A549 (cell line): ENCODE results near the gene TBX1. TPM values are rescaled to one million over a fixed set of nuclear protein-coding genes. Genes with fewer than 3 reads are reported as not detected.

Experiments
- ATAC-seq, 2 experiments: fragments of 200-7000 bp in 1 of 2; fragments of >200 bp in 1 of 2; cut with Nextera tagmentation in 1 of 2; cut with Tn5 transposase in 1 of 2; 3 replicates each; pipeline versions ENCODE4 v1.8.0 to v1.9.1; 2018 to 2020; ENCODE audit warnings: mild to moderate bottlenecking in 1 of 2, moderate library complexity in 1 of 2
- CTCF ChIA-PET: fragments of 300-600 bp; sonication (Branson Sonifier 250); formaldehyde crosslinking; extraction: SDS; loops from one replicate; lab custom pipeline; 2021; ENCODE audit warnings: antibody characterized with exemption, inconsistent platforms; lab: Yijun Ruan, JAX
- POLR2A ChIA-PET: fragments of 350-600 bp; formaldehyde crosslinking; extraction: SDS; loops from one replicate; lab custom pipeline; 2021; ENCODE audit warnings: antibody characterized with exemption, inconsistent platforms; lab: Yijun Ruan, JAX
- DNase-seq, 2 experiments: peaks; one replicate each; pipeline versions ENCODE4 v3.0.0 to v3.0.0-alpha.2; 2011 to 2016; ENCODE audit warnings: low read depth in 1 of 2, low spot score in 1 of 2
- FAIRE-seq: peaks from 2 replicates; lab custom pipeline; 2011; peaks lifted over from hg19 to GRCh38; lab: Jason Lieb, UNC
- H3K27ac ChIP-seq, 2 experiments: fragments of >200 bp; sonication (Bioruptor Twin); formaldehyde crosslinking; 3 replicates each; pipeline ENCODE4 v1.5.1; 2016 to 2017
- H3K4me1 ChIP-seq: fragments of >200 bp; sonication (Bioruptor Twin); formaldehyde crosslinking; 3 replicates; pipeline ENCODE4 v1.6.1; 2016
- H3K4me2 ChIP-seq: fragments of >200 bp; sonication (Bioruptor Twin); formaldehyde crosslinking; 3 replicates; pipeline ENCODE4 v1.6.1; 2016
- H3K4me3 ChIP-seq: fragments of >200 bp; sonication (Bioruptor Twin); formaldehyde crosslinking; 3 replicates; pipeline ENCODE4 v1.5.1; 2016
- H3K9me3 ChIP-seq: fragments of >200 bp; sonication (Bioruptor Twin); formaldehyde crosslinking; 3 replicates; pipeline ENCODE4 v1.6.1; 2016
- BHLHE40 ChIP-seq: IDR thresholded peaks from 2 replicates; pipeline ENCODE4 v1.6.1; 2012; ENCODE audit warnings: low read depth, low read length, inconsistent platforms
- EHMT2 ChIP-seq: fragments of 200-600 bp; sonication (generic); IDR thresholded peaks from 2 replicates; pipeline ENCODE4 v1.6.1; 2016; ENCODE audit warnings: antibody characterized with exemption, low read depth, mild to moderate bottlenecking, moderate library complexity
- EP300 ChIP-seq, 2 experiments: fragments of >200 bp; sonication (Bioruptor Twin); formaldehyde crosslinking; IDR thresholded peaks; 2 replicates in 1 of 2; 3 replicates in 1 of 2; pipeline ENCODE4 v1.6.1; 2016 to 2017
- ESRRA ChIP-seq: fragments of 150-350 bp; IDR thresholded peaks from 2 replicates; pipeline ENCODE4 v1.6.1; 2014; ENCODE audit warnings: mild to moderate bottlenecking, low read length, borderline replicate concordance
- FOSB ChIP-seq: fragments of 250-450 bp; sonication (Bioruptor Pico); IDR thresholded peaks from 2 replicates; pipeline ENCODE4 v1.5.0; 2020; ENCODE audit warnings: mild to moderate bottlenecking, moderate library complexity
- FOSL2 ChIP-seq, 2 experiments: fragments of 450-650 bp in 1 of 2; fragments of >200 bp in 1 of 2; sonication (Bioruptor Twin) in 1 of 2; formaldehyde crosslinking; IDR thresholded peaks; 2 replicates each; pipeline versions ENCODE4 v1.5.0 to v1.6.1; 2016 to 2020; ENCODE audit warnings: mild to moderate bottlenecking in 1 of 2, moderate library complexity in 1 of 2
- HDAC2 ChIP-seq: fragments of 200-600 bp; sonication (generic); IDR thresholded peaks from 2 replicates; pipeline ENCODE4 v1.6.1; 2016
- HOXB13 ChIP-seq: fragments of 250-450 bp; sonication (Bioruptor Pico); IDR thresholded peaks from 2 replicates; pipeline ENCODE4 v1.5.0; 2020; ENCODE audit warnings: low read depth, mild to moderate bottlenecking, moderate library complexity
- HOXB5 ChIP-seq: fragments of 250-450 bp; sonication (Bioruptor Pico); IDR thresholded peaks from 2 replicates; pipeline ENCODE4 v1.5.0; 2020; ENCODE audit warnings: mild to moderate bottlenecking, moderate library complexity
- NFE2L2 ChIP-seq: fragments of 150-350 bp; conservative IDR thresholded peaks from 2 replicates; pipeline ENCODE4 v1.6.1; 2014; ENCODE audit warnings: low read length
- PHF8 ChIP-seq: fragments of 200-600 bp; sonication (generic); IDR thresholded peaks from 2 replicates; pipeline ENCODE4 v1.6.1; 2016; ENCODE audit warnings: low read depth, mild to moderate bottlenecking, antibody characterized with exemption, moderate library complexity, borderline replicate concordance
- POLR2A ChIP-seq: IDR thresholded peaks from 2 replicates; pipeline ENCODE4 v1.6.1; 2012; ENCODE audit warnings: mild to moderate bottlenecking, low read length
- POLR2AphosphoS2 ChIP-seq: conservative IDR thresholded peaks from 2 replicates; pipeline ENCODE4 v1.6.1; 2012; ENCODE audit warnings: low read length, improper control_type of control experiment, inconsistent platforms
- RARB ChIP-seq: fragments of 250-450 bp; sonication (Bioruptor Pico); IDR thresholded peaks from 2 replicates; pipeline ENCODE4 v1.8.0; 2021; ENCODE audit warnings: mild to moderate bottlenecking, moderate library complexity
- RCOR1 ChIP-seq: fragments of 150-350 bp; IDR thresholded peaks from 2 replicates; pipeline ENCODE4 v1.6.1; 2014; ENCODE audit warnings: antibody characterized with exemption, low read length, low read depth
- RNF2 ChIP-seq: fragments of 200-600 bp; sonication (generic); IDR thresholded peaks from 2 replicates; pipeline ENCODE4 v1.6.1; 2016; ENCODE audit warnings: low read depth, mild to moderate bottlenecking, antibody characterized with exemption, moderate library complexity, borderline replicate concordance
- SREBF2 ChIP-seq: fragments of 450-650 bp; IDR thresholded peaks from 2 replicates; pipeline ENCODE4 v1.6.1; 2014; ENCODE audit warnings: mild to moderate bottlenecking, moderate library complexity
- TP53 ChIP-seq: fragments of 250-450 bp; sonication (Bioruptor Pico); IDR thresholded peaks from 2 replicates; pipeline ENCODE4 v1.5.0; 2021; ENCODE audit warnings: mild to moderate bottlenecking, moderate library complexity
- WGBS: methylation state at CpG from one replicate; pipeline ENCODE4 v1.1.6; 2017; ENCODE audit errors: missing lambda C conversion rate; 5-methylcytosine and 5-hydroxymethylcytosine counted together
- polyA plus RNA-seq, 4 experiments: library from polyadenylated mRNA; depleted of rRNA in 3 of 4; stranded (reverse); fragments of >200 nt; fragmentation: RNase III in 1 of 4; extraction: RNeasy Plus Mini Kit Qiagen cat#74134 plus additional on column Dnase treatment in 1 of 4; gene quantifications; 2 replicates in 3 of 4; 3 replicates in 1 of 4; pipeline ENCODE4 v1.2.3, GENCODE V29; 2011 to 2017
- TF ChIP-seq, protein P1 (sequence below): fragments of >200 bp; sonication (Bioruptor Twin); formaldehyde crosslinking; IDR thresholded peaks from 3 replicates; pipeline ENCODE4 v1.5.1; 2016
- TF ChIP-seq, protein P2 (sequence below): fragments of 450-650 bp; IDR thresholded peaks from 2 replicates; pipeline ENCODE4 v1.6.1; 2014; ENCODE audit warnings: antibody characterized with exemption
- TF ChIP-seq, protein P3 (sequence below): fragments of >200 bp; sonication (Bioruptor Twin); formaldehyde crosslinking; IDR thresholded peaks from 3 replicates; pipeline ENCODE4 v1.6.1; 2016

Gene TBX1
- polyA plus RNA-seq, 2 of the 4 experiments (the other 2 are of a cell fraction), result 0.30 to 2.8 TPM

DNA sequence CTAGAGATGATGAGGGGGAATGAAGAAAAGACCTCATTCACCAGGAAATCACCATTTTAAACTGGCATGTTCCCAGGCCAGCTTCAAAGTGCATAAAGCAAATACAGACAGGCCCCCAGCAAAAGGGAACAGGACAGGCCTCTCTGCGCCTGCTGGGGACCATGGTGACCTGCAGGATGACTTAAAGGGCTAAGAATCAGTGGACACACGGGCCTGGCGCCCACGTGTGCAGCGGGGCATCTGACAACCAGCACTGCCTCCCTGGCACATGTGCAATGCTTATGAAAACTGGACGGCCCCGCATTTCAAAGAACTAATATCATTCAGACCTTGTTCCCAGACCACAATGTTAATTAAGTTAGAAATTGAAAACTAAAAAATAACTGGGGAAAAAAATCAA is 35.6 kb downstream of the TBX1 start:
- no peak overlapping the region for H3K27ac ChIP-seq
- TF ChIP-seq POLR2AphosphoS2 (no peak), ESRRA (no peak), FOSL2 (IDR thresholded peaks at IDR 0.05) (no peak), FOSL2 (CRISPR knock-in tag; IDR thresholded peaks at IDR 0.05) (no peak), PHF8 (no peak), TP53 (CRISPR knock-in tag) (no peak)
- TF ChIP-seq, protein P1, sequence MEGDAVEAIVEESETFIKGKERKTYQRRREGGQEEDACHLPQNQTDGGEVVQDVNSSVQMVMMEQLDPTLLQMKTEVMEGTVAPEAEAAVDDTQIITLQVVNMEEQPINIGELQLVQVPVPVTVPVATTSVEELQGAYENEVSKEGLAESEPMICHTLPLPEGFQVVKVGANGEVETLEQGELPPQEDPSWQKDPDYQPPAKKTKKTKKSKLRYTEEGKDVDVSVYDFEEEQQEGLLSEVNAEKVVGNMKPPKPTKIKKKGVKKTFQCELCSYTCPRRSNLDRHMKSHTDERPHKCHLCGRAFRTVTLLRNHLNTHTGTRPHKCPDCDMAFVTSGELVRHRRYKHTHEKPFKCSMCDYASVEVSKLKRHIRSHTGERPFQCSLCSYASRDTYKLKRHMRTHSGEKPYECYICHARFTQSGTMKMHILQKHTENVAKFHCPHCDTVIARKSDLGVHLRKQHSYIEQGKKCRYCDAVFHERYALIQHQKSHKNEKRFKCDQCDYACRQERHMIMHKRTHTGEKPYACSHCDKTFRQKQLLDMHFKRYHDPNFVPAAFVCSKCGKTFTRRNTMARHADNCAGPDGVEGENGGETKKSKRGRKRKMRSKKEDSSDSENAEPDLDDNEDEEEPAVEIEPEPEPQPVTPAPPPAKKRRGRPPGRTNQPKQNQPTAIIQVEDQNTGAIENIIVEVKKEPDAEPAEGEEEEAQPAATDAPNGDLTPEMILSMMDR, result no peak
- POLR2A ChIA-PET, result no interaction called here
- H3K9me3 ChIP-seq, result no peaks in the 10 kb centered on the region
- DNase-seq (no peak), FAIRE-seq (no peak), ATAC-seq (no peak)
- 87% methylated on average over 6 of the region's 7 CpGs for WGBS
- H3K4me1 ChIP-seq, result no peaks in the 10 kb centered on the region
- H3K4me3 ChIP-seq, result no peak overlapping the region
- no peak overlapping the region for H3K4me2 ChIP-seq
- CTCF ChIA-PET, result no interaction called here

DNA sequence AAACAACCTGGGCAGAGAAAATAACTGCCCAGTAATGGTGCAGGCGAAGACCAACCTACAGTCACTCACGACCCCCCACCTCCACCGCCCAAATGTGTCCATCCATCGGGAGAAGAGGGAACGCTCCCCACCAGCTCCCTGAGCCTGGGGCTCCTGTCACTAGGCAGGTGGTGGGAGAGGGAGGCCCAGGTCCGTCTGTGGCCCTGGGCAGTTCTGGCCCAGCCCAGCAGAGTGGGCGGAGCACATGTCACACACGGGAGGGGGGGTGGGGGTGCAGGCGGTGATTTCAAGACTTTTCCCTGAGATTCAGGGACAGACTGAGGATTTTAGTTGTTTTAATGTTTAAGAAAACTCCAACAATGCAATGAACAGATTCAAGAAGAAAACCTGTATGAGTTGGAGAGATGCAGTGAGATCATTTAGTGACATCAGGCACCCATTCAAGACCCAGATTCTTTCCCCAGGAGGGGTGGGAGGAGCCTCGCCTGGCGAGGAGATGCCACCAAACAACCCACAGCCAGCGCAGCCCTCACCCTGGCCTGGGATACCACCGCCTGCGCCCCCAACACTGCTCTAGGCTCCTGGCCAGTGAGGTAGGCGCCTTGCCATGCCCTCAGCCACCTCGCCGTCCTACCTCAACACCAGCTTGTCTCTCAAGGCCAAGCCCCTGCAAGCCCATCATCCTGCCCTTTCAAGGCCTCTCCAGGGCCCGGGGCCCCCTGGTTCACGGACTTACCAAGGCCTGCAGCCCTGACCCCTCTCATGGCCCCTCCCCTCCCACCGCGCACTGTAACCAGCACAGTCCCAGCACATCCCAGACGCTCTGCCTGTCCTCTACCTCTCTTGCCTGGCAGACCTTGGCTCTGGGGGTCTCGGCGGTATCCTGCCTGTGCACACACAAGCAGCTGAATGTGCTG is 36.8 kb downstream of the TBX1 start:
- CTCF ChIA-PET, result no interaction called here
- POLR2A ChIA-PET, result no interaction called here
- no peak for DNase-seq
- no peak for FAIRE-seq
- Histone ChIP-seq H3K4me1 (no peaks in the 10 kb centered on the region), H3K4me3 (no peak overlapping the region), H3K4me2 (no peak overlapping the region), H3K27ac (no peak overlapping the region), H3K9me3 (no peaks in the 10 kb centered on the region)
- TF ChIP-seq RCOR1, result no peak
- WGBS, result 85% methylated on average over 19 of the region's 24 CpGs
- no peak for ATAC-seq

DNA sequence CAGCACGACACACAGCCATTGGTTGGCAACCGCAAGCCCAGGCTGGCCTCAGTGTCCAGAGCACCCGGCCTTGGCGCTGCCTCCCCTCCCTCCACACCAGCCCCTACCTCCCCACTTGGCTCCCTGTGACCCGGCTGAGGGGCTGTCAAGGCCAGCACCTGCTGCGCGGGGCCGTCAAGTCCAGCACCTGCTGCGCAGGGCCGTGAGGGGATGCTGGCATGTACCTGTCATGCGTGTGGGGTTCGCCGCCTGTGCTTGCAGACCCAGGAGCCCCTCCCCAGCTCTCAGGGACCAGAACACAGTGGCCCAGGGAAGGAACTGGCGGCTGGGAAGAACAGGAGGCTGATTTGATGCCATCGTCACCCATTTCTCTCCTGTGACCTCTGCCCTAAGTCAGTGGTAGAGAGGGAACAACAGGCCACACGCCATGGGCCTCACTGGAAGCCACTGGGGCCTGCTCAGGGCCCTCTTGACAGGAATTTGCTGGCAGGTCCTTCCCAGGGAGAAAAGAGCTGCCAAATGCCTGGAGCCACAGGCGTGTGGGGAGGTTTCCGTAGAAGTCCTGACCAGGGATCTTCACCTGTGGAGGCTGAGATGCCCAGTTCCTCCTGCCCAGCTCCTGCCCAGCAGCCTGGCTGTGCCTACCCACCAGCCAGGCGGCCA is 37.6 kb downstream of the TBX1 start:
- FAIRE-seq (no peak), DNase-seq (no peak), ATAC-seq (no peak)
- H3K4me2 ChIP-seq, result no peak overlapping the region
- no peaks in the 10 kb centered on the region for H3K9me3 ChIP-seq
- no peak overlapping the region for H3K27ac ChIP-seq
- no peaks in the 10 kb centered on the region for H3K4me1 ChIP-seq
- 91% methylated on average over 4 of the region's 19 CpGs for WGBS
- ChIA-PET POLR2A (no interaction called here), CTCF (no interaction called here)
- TF ChIP-seq BHLHE40, result no peak
- TF ChIP-seq RCOR1, result no peak
- TF ChIP-seq HOXB5 (CRISPR knock-in tag), result no peak
- no peak for TF ChIP-seq HDAC2
- no peak for TF ChIP-seq HOXB13 (CRISPR knock-in tag)
- TF ChIP-seq, protein P2, sequence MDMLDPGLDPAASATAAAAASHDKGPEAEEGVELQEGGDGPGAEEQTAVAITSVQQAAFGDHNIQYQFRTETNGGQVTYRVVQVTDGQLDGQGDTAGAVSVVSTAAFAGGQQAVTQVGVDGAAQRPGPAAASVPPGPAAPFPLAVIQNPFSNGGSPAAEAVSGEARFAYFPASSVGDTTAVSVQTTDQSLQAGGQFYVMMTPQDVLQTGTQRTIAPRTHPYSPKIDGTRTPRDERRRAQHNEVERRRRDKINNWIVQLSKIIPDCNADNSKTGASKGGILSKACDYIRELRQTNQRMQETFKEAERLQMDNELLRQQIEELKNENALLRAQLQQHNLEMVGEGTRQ, result no peak
- no peak for TF ChIP-seq POLR2A
- TF ChIP-seq FOSB (CRISPR knock-in tag), result no peak
- no peak for TF ChIP-seq EP300 (IDR thresholded peaks at IDR 0.05)
- TF ChIP-seq RNF2, result no peak
- TF ChIP-seq, protein P3, sequence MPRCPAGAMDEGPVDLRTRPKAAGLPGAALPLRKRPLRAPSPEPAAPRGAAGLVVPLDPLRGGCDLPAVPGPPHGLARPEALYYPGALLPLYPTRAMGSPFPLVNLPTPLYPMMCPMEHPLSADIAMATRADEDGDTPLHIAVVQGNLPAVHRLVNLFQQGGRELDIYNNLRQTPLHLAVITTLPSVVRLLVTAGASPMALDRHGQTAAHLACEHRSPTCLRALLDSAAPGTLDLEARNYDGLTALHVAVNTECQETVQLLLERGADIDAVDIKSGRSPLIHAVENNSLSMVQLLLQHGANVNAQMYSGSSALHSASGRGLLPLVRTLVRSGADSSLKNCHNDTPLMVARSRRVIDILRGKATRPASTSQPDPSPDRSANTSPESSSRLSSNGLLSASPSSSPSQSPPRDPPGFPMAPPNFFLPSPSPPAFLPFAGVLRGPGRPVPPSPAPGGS, result no peak
- no peak for TF ChIP-seq SREBF2
- no peak for TF ChIP-seq NFE2L2
- TF ChIP-seq FOSL2 (IDR thresholded peaks at IDR 0.05), result no peak
- no peak for TF ChIP-seq FOSL2 (CRISPR knock-in tag; IDR thresholded peaks at IDR 0.05)
- no peak for TF ChIP-seq RARB (CRISPR knock-in tag)
- TF ChIP-seq EHMT2, result no peak
- no peak overlapping the region for H3K4me3 ChIP-seq
